Measurements from ENCODE around the gene BET1. TPM values are rescaled to one million over a fixed set of nuclear protein-coding genes. Genes with fewer than 3 reads are reported as not detected.
"Not testable (repeated sequence)": the region's sequence is repeated elsewhere in the genome, so short reads cannot be mapped to it uniquely, and the experiment has no call there.

The BET1 gene
- total RNA-seq, 1 donor from 2014 or later: 21.4 TPM

DNA sequence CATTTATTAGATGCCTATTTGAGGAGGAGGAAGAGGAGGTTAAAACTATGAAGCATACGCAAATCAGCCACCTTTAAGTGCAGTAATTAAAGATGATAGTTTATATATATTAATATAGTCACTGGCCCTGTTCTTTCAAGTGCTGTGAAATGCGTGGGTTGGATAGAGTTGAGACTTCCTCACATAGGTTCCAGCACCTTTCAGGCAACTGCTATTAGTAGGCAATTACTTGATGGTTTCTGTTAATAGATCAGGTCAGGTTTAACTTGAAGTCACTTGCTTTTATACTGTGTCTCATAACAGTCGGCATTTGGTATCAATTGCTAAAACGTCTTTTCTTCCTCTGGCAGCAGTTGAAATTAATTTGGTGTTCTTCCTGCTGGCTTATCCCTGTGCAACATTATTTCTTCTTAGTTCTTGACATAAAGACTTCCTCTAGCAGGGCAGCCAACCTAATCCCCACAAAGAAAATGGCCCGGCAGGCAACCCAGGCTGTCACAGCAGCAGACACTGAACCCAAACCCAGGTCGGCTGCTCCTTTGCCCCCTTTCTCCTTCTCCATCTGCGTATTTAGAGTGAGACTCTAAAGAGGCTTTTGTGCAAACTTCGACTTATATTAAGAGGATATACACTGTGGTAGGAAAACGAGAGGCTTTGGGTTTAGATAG, 35.3 kb upstream of the BET1 start:
- no peak overlapping the region for H3K4me3 Mint-ChIP-seq
- no peaks in the 10 kb centered on the region for H3K36me3 Mint-ChIP-seq (ENCODE audit: low read depth)
- H3K4me1 Mint-ChIP-seq (ENCODE audit: low read depth): no peaks in the 10 kb centered on the region
- no peaks in the 10 kb centered on the region for H3K9me3 Mint-ChIP-seq
- peaks cover 16% of the 10 kb centered on the region for H3K27me3 Mint-ChIP-seq (ENCODE audit: insufficient read depth)
- intact Hi-C loops (cut with micrococcal nuclease): no loop called here
- DNase-seq (ENCODE audit: low spot score): no peak
- no peak overlapping the region for H3K27ac Mint-ChIP-seq

GRCh38 chr7:94031865-94032264, 27.7 kb upstream of the BET1 start:
- H3K4me1 Mint-ChIP-seq (ENCODE audit: low read depth): no peaks in the 10 kb centered on the region
- no peak overlapping the region for H3K27ac Mint-ChIP-seq
- no peak overlapping the region for H3K4me3 Mint-ChIP-seq
- DNase-seq (ENCODE audit: low spot score): no peak
- H3K9me3 Mint-ChIP-seq: no peaks in the 10 kb centered on the region
- peaks cover 8% of the 10 kb centered on the region for H3K27me3 Mint-ChIP-seq (ENCODE audit: insufficient read depth)
- H3K36me3 Mint-ChIP-seq (ENCODE audit: low read depth): no peaks in the 10 kb centered on the region
- intact Hi-C loops (cut with micrococcal nuclease): no loop called here

GRCh38 chr7:94030634-94031033, 26.5 kb upstream of the BET1 start:
- Mint-ChIP-seq H3K4me1 (ENCODE audit: low read depth) (no peaks in the 10 kb centered on the region), H3K36me3 (ENCODE audit: low read depth) (no peaks in the 10 kb centered on the region), H3K27ac (no peak overlapping the region), H3K9me3 (no peaks in the 10 kb centered on the region), H3K27me3 (ENCODE audit: insufficient read depth) (peaks cover 4% of the 10 kb centered on the region), H3K4me3 (no peak overlapping the region)
- intact Hi-C loops (cut with micrococcal nuclease): no loop called here
- DNase-seq (ENCODE audit: low spot score): no peak

GRCh38 chr7:94029976-94030375, 25.8 kb upstream of the BET1 start:
- H3K27me3 Mint-ChIP-seq (ENCODE audit: insufficient read depth): peaks cover 4% of the 10 kb centered on the region
- DNase-seq (ENCODE audit: low spot score): no peak
- H3K4me1 Mint-ChIP-seq (ENCODE audit: low read depth): no peaks in the 10 kb centered on the region
- H3K4me3 Mint-ChIP-seq: no peak overlapping the region
- intact Hi-C loops (cut with micrococcal nuclease): no loop called here
- H3K9me3 Mint-ChIP-seq: no peaks in the 10 kb centered on the region
- no peak overlapping the region for H3K27ac Mint-ChIP-seq
- no peaks in the 10 kb centered on the region for H3K36me3 Mint-ChIP-seq (ENCODE audit: low read depth)

DNA sequence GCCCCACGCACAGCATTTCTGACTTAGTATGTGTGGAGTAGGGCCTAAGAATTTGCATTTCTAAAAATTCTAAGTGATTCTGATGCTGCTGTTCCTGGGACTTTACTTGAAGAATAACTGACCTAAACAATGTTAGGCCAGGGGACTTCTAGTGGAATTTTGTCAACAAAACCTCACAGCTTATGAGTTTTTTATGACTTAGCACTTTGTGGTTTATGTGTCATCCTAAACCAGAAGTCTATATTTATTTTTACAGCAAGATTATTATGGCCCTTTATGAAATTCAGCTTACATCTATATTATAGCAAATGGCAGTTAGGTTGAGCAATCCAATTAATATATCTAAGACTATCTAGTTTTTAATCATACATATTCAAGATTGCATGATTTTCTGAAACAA, 24.6 kb upstream of the BET1 start:
- Mint-ChIP-seq H3K27ac (no peak overlapping the region), H3K9me3 (no peaks in the 10 kb centered on the region), H3K4me3 (no peak overlapping the region), H3K4me1 (ENCODE audit: low read depth) (no peaks in the 10 kb centered on the region), H3K27me3 (ENCODE audit: insufficient read depth) (peaks cover 5% of the 10 kb centered on the region), H3K36me3 (ENCODE audit: low read depth) (no peaks in the 10 kb centered on the region)
- intact Hi-C loops (cut with micrococcal nuclease): no loop called here
- no peak for DNase-seq (ENCODE audit: low spot score)

- H3K36me3 Mint-ChIP-seq (ENCODE audit: low read depth); DNase-seq (ENCODE audit: low spot score); H3K4me1 Mint-ChIP-seq (ENCODE audit: low read depth); H3K4me3 Mint-ChIP-seq; H3K9me3 Mint-ChIP-seq; intact Hi-C loops (cut with micrococcal nuclease); H3K27ac Mint-ChIP-seq; H3K27me3 Mint-ChIP-seq (ENCODE audit: insufficient read depth): not testable (repeated sequence)
These were observed 22.5 kb upstream of the BET1 start for GRCh38 chr7:94026619-94027018.

GRCh38 chr7:94022550-94022949, 18.4 kb upstream of the BET1 start:
- Mint-ChIP-seq H3K27me3 (ENCODE audit: insufficient read depth) (peaks cover 5% of the 10 kb centered on the region), H3K9me3 (no peaks in the 10 kb centered on the region), H3K4me1 (ENCODE audit: low read depth) (peaks cover 5% of the 10 kb centered on the region), H3K27ac (no peak overlapping the region), H3K36me3 (ENCODE audit: low read depth) (no peaks in the 10 kb centered on the region), H3K4me3 (no peak overlapping the region)
- no peak for DNase-seq (ENCODE audit: low spot score)
- intact Hi-C loops (cut with micrococcal nuclease): no loop called here

- H3K27me3 Mint-ChIP-seq (ENCODE audit: insufficient read depth): peaks cover 5% of the 10 kb centered on the region
- H3K4me3 Mint-ChIP-seq: no peak overlapping the region
- H3K27ac Mint-ChIP-seq: no peak overlapping the region
- H3K36me3 Mint-ChIP-seq (ENCODE audit: low read depth): no peaks in the 10 kb centered on the region
- DNase-seq (ENCODE audit: low spot score): no peak
- no peaks in the 10 kb centered on the region for H3K4me1 Mint-ChIP-seq (ENCODE audit: low read depth)
- H3K9me3 Mint-ChIP-seq: no peaks in the 10 kb centered on the region
- intact Hi-C loops (cut with micrococcal nuclease): no loop called here
These were observed 12.6 kb upstream of the BET1 start for GRCh38 chr7:94016786-94017185.

- Mint-ChIP-seq H3K4me3 (no peak overlapping the region), H3K4me1 (ENCODE audit: low read depth) (no peaks in the 10 kb centered on the region), H3K36me3 (ENCODE audit: low read depth) (no peaks in the 10 kb centered on the region), H3K27me3 (ENCODE audit: insufficient read depth) (peaks cover 5% of the 10 kb centered on the region), H3K9me3 (no peaks in the 10 kb centered on the region), H3K27ac (no peak overlapping the region)
- DNase-seq (ENCODE audit: low spot score): no peak
- intact Hi-C loops (cut with micrococcal nuclease): no loop called here
These were observed 11.4 kb upstream of the BET1 start for GRCh38 chr7:94015538-94015937.

- DNase-seq (ENCODE audit: low spot score): no peak
- no peak overlapping the region for H3K4me3 Mint-ChIP-seq
- H3K27me3 Mint-ChIP-seq (ENCODE audit: insufficient read depth): peaks cover 5% of the 10 kb centered on the region
- intact Hi-C loops (cut with micrococcal nuclease): no loop called here
- no peak overlapping the region for H3K27ac Mint-ChIP-seq
- H3K36me3 Mint-ChIP-seq (ENCODE audit: low read depth): no peaks in the 10 kb centered on the region
- no peaks in the 10 kb centered on the region for H3K4me1 Mint-ChIP-seq (ENCODE audit: low read depth)
- no peaks in the 10 kb centered on the region for H3K9me3 Mint-ChIP-seq
These were observed 8.6 kb upstream of the BET1 start for GRCh38 chr7:94012746-94013145.

- DNase-seq (ENCODE audit: low spot score): no peak
These were observed 7.7 kb upstream of the BET1 start for GRCh38 chr7:94011714-94012353.

DNA sequence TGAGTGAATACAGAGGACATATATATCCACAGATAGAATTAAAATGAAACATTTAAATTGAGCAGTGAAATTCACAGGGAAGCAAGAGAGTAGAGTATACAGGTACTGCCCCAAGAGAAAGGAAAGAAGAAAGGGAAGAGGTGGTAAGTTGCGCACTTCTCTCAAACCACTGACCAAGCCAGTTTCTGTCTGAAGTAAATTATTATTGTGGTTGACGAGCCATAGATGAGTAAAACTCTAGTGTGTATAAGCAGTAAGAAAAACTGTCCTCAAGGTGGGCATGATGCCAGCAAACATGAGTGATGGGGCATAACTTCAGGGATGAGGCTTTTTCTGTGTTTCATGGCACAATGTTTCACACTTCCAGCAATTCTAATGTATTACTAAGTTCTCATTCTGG, 4.4 kb upstream of the BET1 start:
- no peak overlapping the region for H3K4me3 Mint-ChIP-seq
- no peaks in the 10 kb centered on the region for H3K9me3 Mint-ChIP-seq
- peaks cover 4% of the 10 kb centered on the region for H3K27me3 Mint-ChIP-seq (ENCODE audit: insufficient read depth)
- intact Hi-C loops (cut with micrococcal nuclease): loop anchor here (10.0 kb wide), 2 partner anchors 864 to 1874 kb away; partner anchors contain the start of genes CYP51A1 and SAMD9L
- H3K4me1 Mint-ChIP-seq (ENCODE audit: low read depth): peaks cover 13% of the 10 kb centered on the region
- no peak for DNase-seq (ENCODE audit: low spot score)
- no peaks in the 10 kb centered on the region for H3K36me3 Mint-ChIP-seq (ENCODE audit: low read depth)
- H3K27ac Mint-ChIP-seq: no peak overlapping the region

More at GRCh38 chr7:94011714-94012353, 7.7 kb upstream of the BET1 start:
- no peak overlapping the region for H3K4me3 Mint-ChIP-seq
- H3K4me1 Mint-ChIP-seq (ENCODE audit: low read depth): no peaks in the 10 kb centered on the region
- no peaks in the 10 kb centered on the region for H3K9me3 Mint-ChIP-seq
- intact Hi-C loops (cut with micrococcal nuclease): no loop called here
- no peak overlapping the region for H3K27ac Mint-ChIP-seq
- no peaks in the 10 kb centered on the region for H3K36me3 Mint-ChIP-seq (ENCODE audit: low read depth)
- H3K27me3 Mint-ChIP-seq (ENCODE audit: insufficient read depth): peaks cover 5% of the 10 kb centered on the region

DNA sequence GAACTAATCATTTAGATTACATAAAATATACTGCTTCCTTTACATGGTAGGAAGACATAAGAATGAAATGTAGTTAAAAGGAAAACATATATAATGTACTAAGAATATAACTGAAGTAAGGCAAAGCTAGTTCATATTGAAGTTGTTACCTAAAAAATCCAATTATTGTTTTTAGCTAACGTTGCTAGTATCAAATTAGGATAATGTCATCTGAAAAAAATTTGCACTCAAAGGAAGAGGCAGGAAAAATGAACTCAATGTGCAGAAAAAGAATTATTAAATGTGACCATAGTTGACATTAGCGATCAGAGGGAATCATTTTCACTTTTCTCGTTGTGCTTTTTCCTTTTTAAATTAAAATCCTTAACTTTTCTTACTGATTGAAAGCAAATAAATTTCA, 1.6 kb upstream of the BET1 start:
- H3K27me3 Mint-ChIP-seq (ENCODE audit: insufficient read depth): peaks cover 4% of the 10 kb centered on the region
- H3K27ac Mint-ChIP-seq: no peak overlapping the region
- H3K4me1 Mint-ChIP-seq (ENCODE audit: low read depth): peaks cover 35% of the 10 kb centered on the region
- intact Hi-C loops (cut with micrococcal nuclease): loop anchor here (2.0 to 10.0 kb wide), 4 partner anchors 861 to 1871 kb away; partner anchors contain the start of genes ANKIB1, CYP51A1, KRIT1 and PEX1
- no peak for DNase-seq (ENCODE audit: low spot score)
- H3K9me3 Mint-ChIP-seq: no peaks in the 10 kb centered on the region
- H3K4me3 Mint-ChIP-seq: no peak overlapping the region
- H3K36me3 Mint-ChIP-seq (ENCODE audit: low read depth): no peaks in the 10 kb centered on the region

Data from activated T-helper 1 cell treated with anti-CD3 and anti-CD28 coated beads, Interleukin-12 subunit alpha, Interleukin-12 subunit beta, Interleukin-2, Interleukin-4 antibody, amounts not matched to agents 30 ng/mL and 10 ng/mL and 1 ng/mL, durations not matched to agents 14 hours and 24 hours and 36 hours (primary cell).